IMR-90 (cell line): ENCODE measurements around the gene ZNF385C. TPM values are rescaled to one million over a fixed set of nuclear protein-coding genes. Genes with fewer than 3 reads are reported as not detected.

ENCODE experiments used
- ATAC-seq: fragments of 200-7000 bp; cut with Tn5 transposase; 2 replicates; pipeline ENCODE4 v1.9.1; 2020; ENCODE audit warnings: low read depth, mild to moderate bottlenecking, moderate library complexity
- BruUV-seq: library from RNA; stranded (reverse); fragments of 400-500 nt; replicated peaks from 2 replicates; lab custom pipeline; 2021; lab: Mats Ljungman, UMichigan
- CTCF ChIA-PET: fragments of 300-600 bp; formaldehyde crosslinking; extraction: SDS; loops from one replicate; lab custom pipeline; 2021; ENCODE audit warnings: antibody characterized with exemption; lab: Yijun Ruan, JAX
- POLR2A ChIA-PET: fragments of 300-600 bp; sonication (Branson Sonifier 250); formaldehyde crosslinking; loops from one replicate; lab custom pipeline; 2022; ENCODE audit warnings: antibody characterized with exemption; ENCODE audit not compliant: unreplicated experiment; lab: Charles Lee
- DNase-seq: peaks from one replicate; pipeline ENCODE4 v3.0.0; 2013
- H2AFZ ChIP-seq: replicated peaks from 2 replicates; pipeline ENCODE3; 2013; ENCODE audit warnings: low read length, mild to moderate bottlenecking; ENCODE audit not compliant: poor library complexity
- H2AK5ac ChIP-seq: 2 replicates; pipeline ENCODE4 v1.6.1; 2013; ENCODE audit warnings: low read depth, low read length, inconsistent platforms
- H2AK9ac ChIP-seq: replicated peaks from 2 replicates; pipeline ENCODE3; 2013; ENCODE audit warnings: mild to moderate bottlenecking, low read depth, low read length, moderate library complexity; ENCODE audit not compliant: poor library complexity
- H2BK120ac ChIP-seq: 2 replicates; pipeline ENCODE4 v1.6.1; 2013; ENCODE audit warnings: low read depth, low read length, inconsistent platforms
- H2BK15ac ChIP-seq: 3 replicates; pipeline ENCODE4 v1.6.1; 2013; ENCODE audit warnings: low read depth, low read length, inconsistent platforms
- H2BK20ac ChIP-seq: 2 replicates; pipeline ENCODE4 v1.6.1; 2013; ENCODE audit warnings: low read depth, mild to moderate bottlenecking, inconsistent platforms, low read length, moderate library complexity
- H2BK5ac ChIP-seq: 2 replicates; pipeline ENCODE4 v1.6.1; 2013; ENCODE audit warnings: mild to moderate bottlenecking, low read depth, low read length, inconsistent platforms; ENCODE audit not compliant: poor library complexity, severe bottlenecking
- H3K14ac ChIP-seq: replicated peaks from 2 replicates; pipeline ENCODE4 v1.6.1; 2013; ENCODE audit warnings: low read depth, low read length, inconsistent platforms
- H3K18ac ChIP-seq: 2 replicates; pipeline ENCODE4 v1.6.1; 2013; ENCODE audit warnings: low read depth, low read length, control low read depth
- H3K23ac ChIP-seq: 2 replicates; pipeline ENCODE4 v1.6.1; 2013; ENCODE audit warnings: low read depth, low read length, inconsistent platforms
- H3K27ac ChIP-seq: 2 replicates; pipeline ENCODE4 v1.5.1; 2013; ENCODE audit warnings: mild to moderate bottlenecking, control low read depth, low read length; ENCODE audit not compliant: insufficient read depth
- H3K27me3 ChIP-seq: 2 replicates; pipeline ENCODE4 v1.6.1; 2013; ENCODE audit warnings: low read length; ENCODE audit not compliant: control insufficient read depth, insufficient read depth
- H3K36me3 ChIP-seq: 2 replicates; pipeline ENCODE4 v1.6.1; 2013; ENCODE audit warnings: low read length, mixed read lengths; ENCODE audit not compliant: control insufficient read depth, insufficient read depth
- H3K4ac ChIP-seq: 2 replicates; pipeline ENCODE4 v1.6.1; 2013; ENCODE audit warnings: low read depth, low read length, inconsistent platforms
- H3K4me1 ChIP-seq: 2 replicates; pipeline ENCODE4 v1.6.1; 2013; ENCODE audit warnings: low read length, mixed read lengths; ENCODE audit not compliant: control insufficient read depth, insufficient read depth
- H3K4me2 ChIP-seq: 2 replicates; pipeline ENCODE4 v1.6.1; 2013; ENCODE audit warnings: low read depth, mild to moderate bottlenecking, control low read depth, low read length, moderate library complexity
- H3K4me3 ChIP-seq: 2 replicates; pipeline ENCODE4 v1.5.1; 2013; ENCODE audit warnings: low read depth, mild to moderate bottlenecking, control low read depth, low read length, moderate library complexity; ENCODE audit not compliant: insufficient read depth
- H3K56ac ChIP-seq: 2 replicates; pipeline ENCODE4 v1.6.1; 2013; ENCODE audit warnings: low read length, inconsistent platforms; ENCODE audit not compliant: insufficient read depth; ENCODE audit errors: extremely low read depth
- H3K79me1 ChIP-seq, 2 experiments: 2 replicates each; pipeline ENCODE4 v1.6.1; 2013; ENCODE audit warnings: low read length in 2 of 2, inconsistent platforms in 1 of 2, low read depth in 1 of 2
- H3K9ac ChIP-seq: 2 replicates; pipeline ENCODE4 v1.6.1; 2013; ENCODE audit warnings: low read depth, low read length, control low read depth
- H3K9me1 ChIP-seq: 2 replicates; pipeline ENCODE4 v1.6.1; 2013; ENCODE audit warnings: low read length, inconsistent platforms; ENCODE audit not compliant: insufficient read depth
- H3K9me3 ChIP-seq: 2 replicates; pipeline ENCODE4 v1.6.1; 2013; ENCODE audit warnings: low read length; ENCODE audit not compliant: control insufficient read depth, insufficient read depth
- H4K20me1 ChIP-seq: 2 replicates; pipeline ENCODE4 v1.6.1; 2013; ENCODE audit warnings: low read length, inconsistent platforms; ENCODE audit not compliant: insufficient read depth
- H4K5ac ChIP-seq: 2 replicates; pipeline ENCODE4 v1.6.1; 2013; ENCODE audit warnings: mild to moderate bottlenecking, low read depth, low read length, control low read depth
- H4K8ac ChIP-seq, 2 experiments: 2 replicates each; pipeline ENCODE4 v1.6.1; 2013; ENCODE audit warnings: low read depth in 2 of 2, low read length in 2 of 2, control low read depth in 1 of 2, inconsistent platforms in 1 of 2
- H4K91ac ChIP-seq: 2 replicates; pipeline ENCODE4 v1.6.1; 2013; ENCODE audit warnings: low read depth, low read length, inconsistent platforms; ENCODE audit not compliant: insufficient read depth
- BHLHE40 ChIP-seq: fragments of 150-350 bp; IDR thresholded peaks from 2 replicates; pipeline ENCODE4 v1.6.1; 2016; ENCODE audit warnings: mild to moderate bottlenecking, low read depth, low read length
- NFE2L2 ChIP-seq: fragments of 150-350 bp; IDR thresholded peaks from 2 replicates; pipeline ENCODE4 v1.6.1; 2016; ENCODE audit warnings: low read depth, mild to moderate bottlenecking, low read length
- RAD21 ChIP-seq: IDR thresholded peaks from 2 replicates; pipeline ENCODE4 v1.6.1; 2012; ENCODE audit warnings: low read length, improper control_type of control experiment
- SMC3 ChIP-seq: fragments of 150-350 bp; IDR thresholded peaks from 2 replicates; pipeline ENCODE4 v1.6.1; 2016; ENCODE audit warnings: low read depth, mild to moderate bottlenecking, antibody characterized with exemption, low read length, moderate library complexity
- WGBS, 2 experiments: methylation state at CpG; one replicate each; pipeline versions ENCODE4 v1.1.5 to v1.1.7; 2013; ENCODE audit warnings: missing lambda C conversion rate in 2 of 2; ENCODE audit not compliant: insufficient read length in 1 of 2; ENCODE audit errors: extremely low coverage in 2 of 2; 5-methylcytosine and 5-hydroxymethylcytosine counted together
- dilution Hi-C: fragments of 300-500 bp; cut with HindIII; formaldehyde crosslinking; loops from one replicate; pipeline ENCODE4 v1.14.3; 2018; ENCODE audit warnings: low sequenced_read_pairs; ENCODE audit not compliant: unreplicated experiment
- in situ Hi-C: fragments of 300-500 bp; cut with MboI; formaldehyde crosslinking; loops from 3 replicates; pipeline ENCODE4 v1.14.3; 2019; ENCODE audit warnings: low sequenced_read_pairs, inconsistent platforms, mixed read lengths
- intact Hi-C: fragments of 100-400 bp; cut with micrococcal nuclease; formaldehyde crosslinking; loops from 2 replicates; pipeline ENCODE4 v1.10.0; 2022
- polyA plus RNA-seq, 3 experiments: library from polyadenylated mRNA; depleted of rRNA; stranded (reverse); fragments of >200 nt; gene quantifications; 2 replicates each; pipeline ENCODE4 v1.2.3, GENCODE V29; 2012; ENCODE audit warnings: low replicate concordance in 1 of 3
- total RNA-seq: library from RNA; depleted of rRNA; stranded (reverse); fragments of >200 nt; gene quantifications from 2 replicates; pipeline ENCODE4 v1.2.3, GENCODE V29; 2012

The ZNF385C gene
- total and polyA plus RNA-seq, 2 of the 4 experiments (the other 2 are of a cell fraction), result not detected

DNA sequence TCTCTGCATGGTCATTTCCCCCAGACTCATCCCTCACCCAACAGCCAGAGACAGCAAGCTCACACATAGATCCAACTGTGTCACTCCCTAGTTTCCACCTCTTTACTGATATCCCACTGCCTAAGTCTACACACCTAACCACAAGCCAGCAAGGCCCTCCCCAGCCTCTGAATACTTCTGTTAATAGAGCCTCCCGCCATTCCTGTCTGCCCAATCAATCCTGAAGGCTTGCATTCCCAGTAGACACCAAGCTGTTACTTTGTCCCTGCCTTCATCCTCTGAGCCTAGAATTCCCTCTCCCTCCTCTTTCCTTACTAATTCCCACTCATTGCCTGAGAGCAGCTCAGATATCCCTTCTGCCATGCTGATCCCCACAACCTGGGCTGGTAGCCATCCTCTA is 52.6 kb downstream of the ZNF385C start:
- Histone ChIP-seq H2AFZ (no peak overlapping the region), H4K20me1 (no peaks in the 10 kb centered on the region), H2BK5ac (no peak overlapping the region), H3K4ac (no peak overlapping the region), H3K4me2 (no peak overlapping the region), H3K4me1 (0 out of 2 replicates have a peak, but pooled peaks cover 1% of the 10 kb centered on the region), H3K9me3 (no peaks in the 10 kb centered on the region), H3K56ac (no peak overlapping the region), H3K18ac (no peak overlapping the region), H4K8ac (no peak overlapping the region), H3K27me3 (peaks cover 32% of the 10 kb centered on the region), H2AK5ac (no peak overlapping the region), H3K9ac (no peak overlapping the region), H4K91ac (no peak overlapping the region), H3K36me3 (no peaks in the 10 kb centered on the region), H3K79me1 (no peaks in the 10 kb centered on the region), H4K5ac (no peak overlapping the region), H3K9me1 (no peaks in the 10 kb centered on the region), H3K14ac (no peak overlapping the region), H3K23ac (no peak overlapping the region), H2BK20ac (no peak overlapping the region), H2BK120ac (no peak overlapping the region), H3K4me3 (no peak overlapping the region), H3K27ac (no peak overlapping the region), H2BK15ac (no peak overlapping the region), H2AK9ac (no peak overlapping the region)
- TF ChIP-seq NFE2L2 (no peak), BHLHE40 (no peak), RAD21 (no peak), SMC3 (no peak)
- dilution Hi-C loops (no loop called here), in situ Hi-C loops (no loop called here), intact Hi-C loops (no loop called here)
- ChIA-PET POLR2A (no interaction called here), CTCF (interaction anchor here (0.9 kb wide), 1 partner anchor 26 kb away, joined by 3 read pairs; the partner anchor contains the start of gene NKIRAS2)
- BruUV-seq, result no TSS peak
- WGBS, 2 experiments, result 42% methylated on average over 1 of the region's 1 CpG; no CpG with 5 or more reads in 1 of the 2 experiments
- ATAC-seq (no peak), DNase-seq (no peak)
